IgD-negative memory B cell (primary cell): ENCODE results near the gene WDR74. TPM values are rescaled to one million over a fixed set of nuclear protein-coding genes. Genes with fewer than 3 reads are reported as not detected.
A peak's percentile ranks its signal among the peaks of the same experiment; 100 is the strongest.
"Not testable (repeated sequence)": the region's sequence is repeated elsewhere in the genome, so short reads cannot be mapped to it uniquely, and the experiment has no call there.

Source experiments
- H3K27ac Mint-ChIP-seq, 3 donors: one replicate each; pipeline ENCODE4 v1.8.0; 2020 to 2022; ENCODE audit warnings: mild to moderate bottlenecking in 3 of 3, mixed read lengths in 3 of 3, moderate library complexity in 1 of 3
- H3K27me3 Mint-ChIP-seq: one replicate; pipeline ENCODE4 v1.8.0; 2021; ENCODE audit warnings: mixed read lengths
- H3K36me3 Mint-ChIP-seq: one replicate; pipeline ENCODE4 v1.8.0; 2020; ENCODE audit warnings: mild to moderate bottlenecking, mixed read lengths
- H3K4me1 Mint-ChIP-seq, 3 donors: one replicate each; pipeline ENCODE4 v1.8.0; 2020 to 2022; ENCODE audit warnings: mixed read lengths in 3 of 3, mild to moderate bottlenecking in 1 of 3
- H3K4me3 Mint-ChIP-seq, 4 donors: one replicate each; pipeline ENCODE4 v1.8.0; 2020 to 2022; ENCODE audit warnings: mild to moderate bottlenecking in 4 of 4, mixed read lengths in 4 of 4, moderate library complexity in 3 of 4
- H3K9me3 Mint-ChIP-seq, 3 donors: one replicate each; pipeline ENCODE4 v1.8.0; 2020 to 2021; ENCODE audit warnings: mixed read lengths in 3 of 3, mild to moderate bottlenecking in 1 of 3
- polyA plus RNA-seq: library from polyadenylated mRNA; unstranded; fragments of 300-500 nt; fragmentation: Illumina TruSeq; gene quantifications from one replicate; pipeline ENCODE4 v1.2.3, GENCODE V29; 2021

Gene WDR74
- polyA plus RNA-seq, 1 donor from 2014 or later, result 57.5 TPM

GRCh38 chr11:62854013-62854824 is 14.8 kb upstream of the WDR74 start:
- H3K9me3 Mint-ChIP-seq, result no peaks in the 10 kb centered on the region
- peak overlapping the region; percentile 97 to 99 (median 98) for H3K4me3 Mint-ChIP-seq
- H3K36me3 Mint-ChIP-seq, result no peaks in the 10 kb centered on the region
- H3K27ac Mint-ChIP-seq, result peak overlapping the region; percentile 89 to 99 (median 98)
- H3K27me3 Mint-ChIP-seq, result no peaks in the 10 kb centered on the region
- H3K4me1 Mint-ChIP-seq, result peaks cover 30 to 43% (median 40%) of the 10 kb centered on the region in 3 donors

GRCh38 chr11:62853279-62853965 is 14.0 kb upstream of the WDR74 start:
- no peaks in the 10 kb centered on the region for H3K9me3 Mint-ChIP-seq
- H3K27me3 Mint-ChIP-seq, result no peaks in the 10 kb centered on the region
- peaks cover 30 to 45% (median 43%) of the 10 kb centered on the region in 3 donors for H3K4me1 Mint-ChIP-seq
- H3K4me3 Mint-ChIP-seq, result peak overlapping the region; percentile 97 to 99 (median 98)
- H3K27ac Mint-ChIP-seq, result peak overlapping the region; percentile 86 to 99 (median 89)
- no peaks in the 10 kb centered on the region for H3K36me3 Mint-ChIP-seq

- Mint-ChIP-seq H3K9me3 (no peaks in the 10 kb centered on the region), H3K4me3 (peak overlapping the region in 3 of 4 donors; percentile 12 to 97 (median 82)), H3K27me3 (no peaks in the 10 kb centered on the region), H3K4me1 (peaks cover 26 to 43% (median 41%) of the 10 kb centered on the region in 3 donors), H3K36me3 (no peaks in the 10 kb centered on the region), H3K27ac (peak overlapping the region in 2 of 3 donors; percentile 50 to 92)
These were observed 13.3 kb upstream of the WDR74 start for GRCh38 chr11:62852523-62853188.

- Mint-ChIP-seq H3K27ac (peak overlapping the region; percentile 77 to 92 (median 88)), H3K9me3 (no peaks in the 10 kb centered on the region), H3K27me3 (no peaks in the 10 kb centered on the region), H3K4me3 (peak overlapping the region; percentile 0 to 86 (median 52)), H3K36me3 (no peaks in the 10 kb centered on the region), H3K4me1 (peaks cover 21 to 43% (median 40%) of the 10 kb centered on the region in 3 donors)
These were observed 12.6 kb upstream of the WDR74 start for GRCh38 chr11:62851807-62852522.

- H3K36me3 Mint-ChIP-seq, result no peaks in the 10 kb centered on the region
- no peaks in the 10 kb centered on the region for H3K9me3 Mint-ChIP-seq
- no peaks in the 10 kb centered on the region for H3K27me3 Mint-ChIP-seq
- peaks cover 21 to 43% (median 37%) of the 10 kb centered on the region in 3 donors for H3K4me1 Mint-ChIP-seq
- H3K4me3 Mint-ChIP-seq, result peak overlapping the region; percentile 0 to 86 (median 52)
- H3K27ac Mint-ChIP-seq, result peak overlapping the region; percentile 53 to 92 (median 88)
These were observed 11.8 kb upstream of the WDR74 start for GRCh38 chr11:62850911-62851806.

- Mint-ChIP-seq H3K9me3 (no peaks in the 10 kb centered on the region), H3K4me1 (peaks cover 7 to 16% (median 13%) of the 10 kb centered on the region in 3 donors), H3K27me3 (no peaks in the 10 kb centered on the region), H3K27ac (peak overlapping the region in 1 of 3 donors; percentile 51), H3K4me3 (peak overlapping the region in 1 of 4 donors; percentile 11), H3K36me3 (no peaks in the 10 kb centered on the region)
These were observed 8.5 kb upstream of the WDR74 start for GRCh38 chr11:62847767-62848314.

GRCh38 chr11:62846177-62846576 is 6.8 kb upstream of the WDR74 start:
- Mint-ChIP-seq H3K9me3 (no peaks in the 10 kb centered on the region), H3K4me1 (peaks cover 0 to 4% (median 3%) of the 10 kb centered on the region in 3 donors), H3K27ac (no peak overlapping the region), H3K4me3 (no peak overlapping the region), H3K36me3 (no peaks in the 10 kb centered on the region), H3K27me3 (no peaks in the 10 kb centered on the region)

- Mint-ChIP-seq H3K9me3 (no peaks in the 10 kb centered on the region), H3K27me3 (no peaks in the 10 kb centered on the region), H3K27ac (no peak overlapping the region), H3K4me3 (peak overlapping the region in 1 of 4 donors; percentile 57), H3K4me1 (peaks cover 3 to 14% (median 5%) of the 10 kb centered on the region in 3 donors), H3K36me3 (no peaks in the 10 kb centered on the region)
These were observed 4.8 kb upstream of the WDR74 start for GRCh38 chr11:62844154-62844553.

GRCh38 chr11:62843466-62843865 is 4.1 kb upstream of the WDR74 start:
- Mint-ChIP-seq H3K4me3 (no peak overlapping the region), H3K36me3 (no peaks in the 10 kb centered on the region), H3K4me1 (peaks cover 3 to 11% (median 6%) of the 10 kb centered on the region in 3 donors), H3K27me3 (no peaks in the 10 kb centered on the region), H3K27ac (peak overlapping the region in 1 of 3 donors; percentile 53), H3K9me3 (no peaks in the 10 kb centered on the region)

- H3K9me3 Mint-ChIP-seq, H3K27me3 Mint-ChIP-seq, H3K27ac Mint-ChIP-seq, H3K36me3 Mint-ChIP-seq: not testable (repeated sequence)
- H3K4me3 Mint-ChIP-seq, result peak overlapping the region in 1 of 4 donors; percentile 60
- peaks cover 3 to 11% (median 6%) of the 10 kb centered on the region in 3 donors for H3K4me1 Mint-ChIP-seq
These were observed 3.5 kb upstream of the WDR74 start for GRCh38 chr11:62842891-62843290.

- H3K4me1 Mint-ChIP-seq, result peaks cover 7 to 11% (median 10%) of the 10 kb centered on the region in 3 donors
- H3K27ac Mint-ChIP-seq, result no peak overlapping the region
- no peaks in the 10 kb centered on the region for H3K9me3 Mint-ChIP-seq
- no peaks in the 10 kb centered on the region for H3K36me3 Mint-ChIP-seq
- no peak overlapping the region for H3K4me3 Mint-ChIP-seq
- H3K27me3 Mint-ChIP-seq, result no peaks in the 10 kb centered on the region
These were observed 2.9 kb upstream of the WDR74 start for GRCh38 chr11:62842171-62842741.

- H3K4me1 Mint-ChIP-seq, result peaks cover 7 to 11% (median 11%) of the 10 kb centered on the region in 3 donors
- H3K27me3 Mint-ChIP-seq, result no peaks in the 10 kb centered on the region
- H3K36me3 Mint-ChIP-seq, result no peaks in the 10 kb centered on the region
- no peak overlapping the region for H3K27ac Mint-ChIP-seq
- no peaks in the 10 kb centered on the region for H3K9me3 Mint-ChIP-seq
- no peak overlapping the region for H3K4me3 Mint-ChIP-seq
These were observed 2.2 kb upstream of the WDR74 start for GRCh38 chr11:62841361-62842170.
